ENCODE data around the gene MLST8. TPM values are rescaled to one million over a fixed set of nuclear protein-coding genes. Genes with fewer than 3 reads are reported as not detected.

The MLST8 gene
- total and polyA plus RNA-seq, 2 of the 8 experiments (the other 6 are each of a cell fraction or from before 2014, with no cell fraction given): 67.6 to 321 TPM

GRCh38 chr16:2209258-2210008 is 4.2 kb downstream of the MLST8 start (continued):
- TF ChIP-seq CEBPB (IDR thresholded peaks at IDR 0.05; ENCODE audit: low read depth, low read length) (no peak), EGR1 (IDR thresholded peaks at IDR 0.05; ENCODE audit: borderline replicate concordance, low read depth, low read length) (no peak)

Data from H1 (cell line).